ENCODE measurements around the gene CCT5.
"Not testable (repeated sequence)": the region's sequence is repeated elsewhere in the genome, so short reads cannot be mapped to it uniquely, and the experiment has no call there.

The CCT5 gene

DNA sequence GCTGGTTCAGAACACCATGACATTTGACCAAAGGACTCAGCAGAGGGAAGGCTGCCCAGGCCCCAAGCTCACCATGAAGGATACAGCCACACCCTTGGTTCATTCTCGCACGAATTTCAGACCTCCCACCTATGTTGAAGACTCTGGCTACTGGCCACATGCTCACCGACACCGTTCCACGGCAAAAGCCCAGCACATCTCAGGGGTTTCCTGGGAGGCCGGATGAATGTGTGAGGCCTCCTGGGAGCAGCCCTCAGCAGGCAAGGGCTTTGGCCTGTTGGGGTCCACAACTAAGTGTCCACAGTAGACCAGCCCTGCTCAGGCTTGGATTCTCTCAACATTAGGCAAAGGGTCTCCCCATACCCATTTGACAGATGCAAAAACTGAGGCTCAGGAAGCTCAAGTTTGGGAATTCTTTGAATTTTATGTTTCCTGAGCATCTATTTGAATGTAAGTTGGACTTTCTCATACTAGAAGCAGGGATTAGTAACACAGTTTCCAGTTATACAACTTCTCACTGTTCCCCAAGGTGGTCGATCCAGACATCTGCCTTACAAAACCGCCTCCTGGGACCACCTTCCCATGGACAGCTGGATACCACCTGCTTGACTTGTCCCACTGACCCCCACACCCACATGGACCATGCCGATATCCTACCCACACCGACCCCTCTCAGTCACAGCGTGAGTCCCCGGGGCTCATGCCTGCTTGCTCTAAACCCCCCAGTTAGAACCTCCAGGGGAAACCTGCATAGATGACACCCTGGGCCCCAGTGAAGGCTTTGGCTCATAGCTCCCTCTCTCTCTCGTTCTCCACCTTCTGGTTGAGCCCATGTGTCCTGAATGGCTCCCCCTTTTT, 27.9 kb downstream of the CCT5 start:
- no peak for DNase-seq (ENCODE audit: low spot score)

- no peak for DNase-seq (ENCODE audit: low spot score)
These were observed 28.7 kb downstream of the CCT5 start for GRCh38 chr5:10278658-10279279.

DNA sequence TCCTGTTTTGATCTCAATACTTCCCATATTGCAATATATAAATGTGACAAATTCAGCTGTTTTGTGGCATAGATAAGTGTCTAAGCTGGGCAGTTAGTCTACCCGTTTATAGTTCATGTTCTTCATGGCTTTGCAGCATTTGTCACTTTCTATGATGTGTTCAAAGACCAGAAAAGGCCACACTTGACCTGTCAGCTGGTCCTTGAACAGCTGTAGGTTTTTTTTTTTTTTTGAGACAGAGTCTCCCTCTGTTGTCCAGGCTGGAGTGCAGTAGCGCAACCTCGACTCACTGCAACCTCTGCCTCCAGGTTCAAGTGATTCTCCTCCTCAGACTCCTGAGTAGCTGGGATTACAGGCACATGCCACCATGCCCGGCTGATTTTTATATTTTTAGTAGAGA, 29.2 kb downstream of the CCT5 start:
- no peak for DNase-seq (ENCODE audit: low spot score)

DNA sequence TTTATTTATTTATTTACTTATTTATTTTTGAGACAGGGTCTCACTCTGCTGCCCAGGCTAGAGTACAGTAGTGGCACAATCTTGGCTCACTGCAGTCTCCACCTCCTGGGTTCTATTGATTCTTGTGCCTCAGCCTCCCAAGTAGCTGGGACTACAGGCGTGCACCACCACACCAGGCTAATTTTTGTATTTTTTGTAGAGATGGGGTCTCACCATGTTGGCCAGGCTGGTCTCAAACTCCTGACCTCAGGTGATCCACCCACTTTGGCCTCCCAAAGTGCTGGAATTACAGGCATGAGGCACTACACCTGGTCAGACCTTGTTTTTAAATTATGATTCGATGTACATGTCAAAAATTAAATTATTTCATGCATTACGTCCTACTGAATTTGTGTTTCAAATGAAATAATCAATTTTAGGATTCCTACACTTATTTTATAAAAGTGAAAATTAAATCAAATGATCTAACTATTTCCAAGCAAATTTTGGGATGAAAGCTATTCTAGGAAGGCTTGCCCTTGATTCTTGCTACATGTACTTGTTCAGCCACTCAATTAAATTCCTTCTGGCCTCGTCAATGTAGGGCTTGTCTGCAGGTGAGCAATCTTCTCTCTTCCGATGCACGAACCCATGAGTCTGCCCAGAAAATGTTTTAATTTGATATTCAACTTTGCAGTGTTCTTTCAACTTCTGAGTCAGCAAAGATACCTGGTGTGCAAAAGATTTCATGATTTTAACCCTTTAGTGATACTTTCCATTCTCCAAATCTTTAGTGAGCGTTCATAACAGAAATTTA, 30.0 kb downstream of the CCT5 start:
- no peak for DNase-seq (ENCODE audit: low spot score)

- peak; percentile 76 for DNase-seq (ENCODE audit: low spot score)
These were observed 34.0 kb downstream of the CCT5 start for GRCh38 chr5:10283927-10284635.

GRCh38 chr5:10285362-10285761, 35.3 kb downstream of the CCT5 start:
- not testable (repeated sequence) for DNase-seq (ENCODE audit: low spot score)

- DNase-seq (ENCODE audit: low spot score) = no peak
These were observed 36.2 kb downstream of the CCT5 start for GRCh38 chr5:10286162-10286861.

DNA sequence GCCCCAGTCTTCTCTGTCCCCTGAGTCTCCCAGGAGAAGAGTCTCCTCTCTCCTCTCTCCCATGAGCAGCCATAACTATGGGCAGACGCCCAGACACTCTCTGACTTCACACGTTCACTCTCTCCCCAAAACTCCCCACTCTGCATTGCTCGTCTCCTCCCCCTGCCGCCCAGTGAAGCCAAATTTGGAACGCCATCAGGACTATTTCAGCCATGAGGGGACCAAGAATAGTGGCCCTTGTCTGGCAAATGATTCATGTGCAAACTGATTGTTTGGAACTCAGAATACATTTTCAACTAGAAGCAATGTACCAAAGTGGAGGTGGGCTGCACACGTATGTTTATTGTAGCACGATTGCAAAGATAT, 36.8 kb downstream of the CCT5 start:
- no peak for DNase-seq (ENCODE audit: low spot score)

DNA sequence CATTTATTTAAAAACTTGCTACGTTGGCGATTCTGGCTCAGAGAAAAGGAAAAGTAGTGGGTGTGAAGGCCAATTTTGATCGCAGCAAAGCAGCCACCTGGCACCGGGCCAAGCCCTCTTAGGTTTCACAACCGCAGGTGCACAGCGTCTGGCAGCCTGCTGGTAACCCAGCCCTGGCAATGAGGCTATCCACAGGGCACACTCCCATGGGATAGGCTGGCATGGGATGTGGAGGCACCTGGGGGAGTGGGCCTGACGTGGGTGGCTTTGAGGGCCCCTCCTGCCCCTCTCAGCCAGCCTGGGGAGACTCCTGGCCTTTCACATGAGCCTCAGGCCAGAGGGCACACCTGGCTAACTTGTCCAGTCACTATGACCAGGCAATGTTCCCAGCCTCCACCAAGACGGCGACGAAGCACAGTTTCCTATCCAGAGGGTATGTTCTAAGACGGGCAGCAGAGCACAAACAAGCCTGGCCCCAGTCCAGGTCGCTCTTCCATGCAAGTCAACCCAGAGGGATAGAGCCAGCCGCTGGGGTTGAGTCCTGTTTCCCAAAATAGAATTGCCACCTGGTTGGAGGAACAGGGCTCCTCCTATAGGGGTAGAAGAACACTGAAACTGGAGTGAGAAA, 38.6 kb downstream of the CCT5 start:
- no peak for DNase-seq (ENCODE audit: low spot score)

GRCh38 chr5:10289353-10289752, 39.3 kb downstream of the CCT5 start:
- no peak for DNase-seq (ENCODE audit: low spot score)

DNA sequence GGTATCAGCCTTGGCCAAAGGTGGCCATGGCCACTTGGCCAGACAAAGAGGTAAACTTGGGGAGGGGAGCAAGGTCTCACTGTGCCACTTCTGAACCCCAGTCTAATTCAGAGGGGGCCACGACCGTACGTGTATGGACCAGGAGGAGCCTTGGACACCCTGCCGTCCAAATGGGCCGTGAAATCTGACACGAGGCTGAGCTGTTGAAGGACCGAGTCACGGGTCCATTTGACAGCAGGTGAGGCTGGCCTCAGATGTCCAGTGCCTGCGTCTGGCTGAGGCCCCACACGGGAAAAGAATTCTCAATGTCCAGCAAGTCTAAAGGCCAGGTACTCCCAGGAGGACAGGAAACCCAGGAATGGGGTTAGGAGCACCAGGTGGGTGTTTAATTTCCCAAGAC, 39.9 kb downstream of the CCT5 start:
- no peak for DNase-seq (ENCODE audit: low spot score)

GRCh38 chr5:10290438-10290837, 40.4 kb downstream of the CCT5 start:
- DNase-seq (ENCODE audit: low spot score) = no peak

- no peak for DNase-seq (ENCODE audit: low spot score)
These were observed 41.7 kb downstream of the CCT5 start for GRCh38 chr5:10291692-10292339.

GRCh38 chr5:10293907-10294662, 44.0 kb downstream of the CCT5 start:
- no peak for DNase-seq (ENCODE audit: low spot score)

DNA sequence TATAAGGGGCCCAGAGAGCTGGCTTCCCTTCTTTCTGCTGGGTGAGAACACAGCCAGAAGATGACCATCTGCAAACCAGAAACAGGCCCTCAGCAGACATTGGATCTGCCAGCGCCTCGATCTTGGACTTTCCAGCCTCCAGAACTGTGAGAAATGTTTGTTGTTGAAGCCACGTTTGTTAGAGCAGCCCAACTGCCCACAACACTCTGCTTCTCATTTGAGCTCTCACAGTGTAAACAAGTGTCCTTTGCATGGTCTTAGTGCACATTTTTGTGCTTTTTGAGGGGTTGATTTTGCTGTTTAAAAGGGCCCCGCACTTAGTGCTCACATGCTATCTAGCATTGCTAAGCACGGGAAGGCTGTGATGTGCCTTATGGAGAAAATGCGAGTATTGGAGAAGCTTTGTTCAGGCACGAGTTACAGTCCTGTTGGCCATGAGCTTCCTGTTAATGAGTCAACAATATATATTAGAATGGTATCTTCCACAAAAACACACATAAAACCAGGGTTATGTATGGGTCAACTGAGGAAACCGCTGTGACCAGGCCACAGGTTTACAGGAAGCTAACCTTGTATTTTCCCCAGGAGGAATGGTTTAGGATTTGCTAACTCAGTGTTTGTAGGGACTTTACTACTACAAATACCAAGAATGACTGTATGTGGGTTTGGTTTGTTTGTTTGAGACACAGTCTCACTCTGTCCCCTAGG, 45.7 kb downstream of the CCT5 start:
- DNase-seq (ENCODE audit: low spot score) = peak; percentile 32

DNA sequence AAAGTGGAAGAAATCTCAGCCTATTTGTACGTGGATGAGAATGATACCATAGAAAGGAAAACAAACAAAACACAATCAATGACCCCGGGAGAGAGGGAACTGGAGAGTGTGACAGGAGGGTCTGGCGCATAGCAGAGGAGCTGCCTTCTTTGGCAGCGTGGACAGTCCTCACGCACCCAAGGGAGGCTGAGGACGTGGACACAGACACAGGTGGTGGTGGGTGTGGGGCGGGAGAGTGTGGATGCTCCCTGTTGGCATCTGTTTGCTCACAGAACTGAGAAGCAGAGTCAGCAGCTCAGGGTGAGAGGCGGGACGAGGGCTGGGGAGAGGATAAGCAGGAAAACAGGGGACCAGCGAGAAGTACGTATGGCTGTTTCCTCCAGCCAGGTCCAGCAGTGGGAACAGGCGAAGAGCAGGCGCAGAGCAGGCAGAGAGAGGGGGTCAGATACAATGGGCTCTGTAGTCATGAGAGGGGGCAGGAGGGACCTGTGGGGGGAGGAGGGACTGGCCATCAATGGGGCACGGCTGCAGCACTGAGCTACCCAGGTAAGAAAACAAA, 47.6 kb downstream of the CCT5 start:
- DNase-seq (ENCODE audit: low spot score) = no peak

GRCh38 chr5:10300246-10300645, 50.2 kb downstream of the CCT5 start:
- no peak for DNase-seq (ENCODE audit: low spot score)

GRCh38 chr5:10301266-10301665, 51.2 kb downstream of the CCT5 start:
- DNase-seq (ENCODE audit: low spot score) = no peak
